HCT116 (cell line): ENCODE results near the gene PSMB7. TPM values are rescaled to one million over a fixed set of nuclear protein-coding genes. Genes with fewer than 3 reads are reported as not detected.

ENCODE experiments used
- ATAC-seq: fragments of 200-7000 bp; cut with Tn5 transposase; 2 replicates; pipeline ENCODE4 v1.9.1; 2020; ENCODE audit warnings: mild to moderate bottlenecking, moderate library complexity
- BruUV-seq: library from RNA; stranded (reverse); fragments of 400-500 nt; replicated peaks from 2 replicates; lab custom pipeline; 2021; lab: Mats Ljungman, UMichigan
- CTCF ChIA-PET: fragments of 300-600 bp; sonication (Branson Sonifier 250); formaldehyde crosslinking; loops from one replicate; lab custom pipeline; 2021; ENCODE audit warnings: antibody characterized with exemption; lab: Charles Lee
- POLR2A ChIA-PET: fragments of 300-600, 350-600 bp; sonication (Branson Sonifier 250); formaldehyde crosslinking; loops from one replicate; lab custom pipeline; 2021; ENCODE audit warnings: antibody characterized with exemption; lab: Charles Lee
- RAD21 ChIA-PET, 2 experiments: fragments of 300-600 bp; sonication (Branson Sonifier 250); formaldehyde crosslinking; loops; one replicate each; lab custom pipeline; 2023; ENCODE audit warnings: low total read pairs in 2 of 2; ENCODE audit not compliant: uncharacterized antibody in 2 of 2, unreplicated experiment in 2 of 2, low non-redundant PET in 1 of 2; lab: Charles Lee
- DNase-seq: peaks from one replicate; pipeline ENCODE4 v3.0.0-alpha.2; 2010; ENCODE audit warnings: low read depth, low spot score
- H2AFZ ChIP-seq: fragments of 200-600 bp; shearing (Covaris generic), sonication (generic); 2 replicates; pipeline ENCODE4 v1.6.1; 2017; ENCODE audit warnings: low read depth, mixed run types, mixed read lengths, antibody characterized with exemption, low read length; ENCODE audit not compliant: poor library complexity, severe bottlenecking
- H3K27ac ChIP-seq: 2 replicates; pipeline ENCODE4 v1.5.1; 2012; ENCODE audit warnings: low read depth, low read length
- H3K27me3 ChIP-seq: fragments of 200-600 bp; sonication (generic); 2 replicates; pipeline ENCODE4 v1.6.1; 2016; ENCODE audit warnings: mixed run types, low read length, mixed read lengths; ENCODE audit not compliant: insufficient read depth
- H3K36me3 ChIP-seq, 2 experiments: fragments of 200-500 bp in 1 of 2; fragments of 200-600 bp in 1 of 2; sonication (Bioruptor generic) in 1 of 2; sonication (generic) in 1 of 2; 2 replicates each; pipeline versions ENCODE4 v1.5.1 to v1.6.1; 2014 to 2016; ENCODE audit warnings: low read length in 2 of 2, inconsistent platforms in 1 of 2, mixed read lengths in 1 of 2, mixed run types in 1 of 2; ENCODE audit not compliant: insufficient read depth in 2 of 2, control insufficient read depth in 1 of 2
- H3K4me1 ChIP-seq, 2 experiments: fragments of 200-600 bp in 1 of 2; sonication (generic) in 1 of 2; 2 replicates each; pipeline versions ENCODE4 v1.5.1 to v1.6.1; 2012 to 2017; ENCODE audit warnings: low read length in 2 of 2, inconsistent platforms in 1 of 2, mild to moderate bottlenecking in 1 of 2, mixed read lengths in 1 of 2, mixed run types in 1 of 2, moderate library complexity in 1 of 2; ENCODE audit not compliant: insufficient read depth in 2 of 2, control insufficient read depth in 1 of 2
- H3K4me2 ChIP-seq: fragments of 200-600 bp; sonication (generic); 2 replicates; pipeline ENCODE4 v1.6.1; 2017; ENCODE audit warnings: mixed run types, low read length, mixed read lengths
- H3K4me3 ChIP-seq, 2 experiments: fragments of 200-600 bp in 1 of 2; sonication (generic) in 1 of 2; replicated peaks in 1 of 2; 2 replicates each; pipeline ENCODE4 v1.5.1; 2011 to 2016; ENCODE audit warnings: low read length in 2 of 2, control low read depth in 1 of 2, low read depth in 1 of 2, mild to moderate bottlenecking in 1 of 2, mixed read lengths in 1 of 2, mixed run types in 1 of 2
- H3K79me2 ChIP-seq: fragments of 200-600 bp; sonication (generic); 2 replicates; pipeline ENCODE4 v1.6.1; 2017; ENCODE audit warnings: mild to moderate bottlenecking, mixed run types, low read length, moderate library complexity, mixed read lengths; ENCODE audit not compliant: insufficient read depth
- H3K9ac ChIP-seq: fragments of 200-600 bp; sonication (generic); 2 replicates; pipeline ENCODE4 v1.6.1; 2016; ENCODE audit warnings: low read length, mixed read lengths
- H3K9me2 ChIP-seq: fragments of 200-600 bp; sonication (generic), shearing (Covaris generic); 2 replicates; pipeline ENCODE4 v1.6.1; 2017; ENCODE audit warnings: mixed run types, mild to moderate bottlenecking, moderate library complexity; ENCODE audit not compliant: insufficient read depth
- H3K9me3 ChIP-seq, 2 experiments: fragments of 200-500 bp in 1 of 2; fragments of 200-600 bp in 1 of 2; sonication (Bioruptor generic) in 1 of 2; sonication (generic) in 1 of 2; 2 replicates each; pipeline ENCODE4 v1.6.1; 2014 to 2017; ENCODE audit warnings: low read length in 2 of 2, mixed read lengths in 2 of 2, inconsistent platforms in 1 of 2, low read depth in 1 of 2, mild to moderate bottlenecking in 1 of 2, mixed run types in 1 of 2, moderate library complexity in 1 of 2; ENCODE audit not compliant: control insufficient read depth in 1 of 2, insufficient read depth in 1 of 2
- H4K20me1 ChIP-seq: fragments of 200-600 bp; sonication (generic), shearing (Covaris generic); 2 replicates; pipeline ENCODE4 v1.6.1; 2017; ENCODE audit warnings: mixed run types, mild to moderate bottlenecking, moderate library complexity; ENCODE audit not compliant: insufficient read depth
- EGR1 ChIP-seq: IDR thresholded peaks from 2 replicates; pipeline ENCODE4 v1.6.1; 2012; ENCODE audit warnings: low read depth
- ELF1 ChIP-seq: IDR thresholded peaks from 2 replicates; pipeline ENCODE4 v1.6.1; 2012; ENCODE audit warnings: low read depth, borderline replicate concordance
- EZH2 ChIP-seq: fragments of 200-600 bp; sonication (generic); IDR thresholded peaks from 2 replicates; pipeline ENCODE4 v1.6.1; 2017; ENCODE audit warnings: antibody characterized with exemption, mixed run types
- MAX ChIP-seq: IDR thresholded peaks from 2 replicates; pipeline ENCODE4 v1.6.1; 2012
- POLR2A ChIP-seq: IDR thresholded peaks from 2 replicates; pipeline ENCODE4 v1.7.0; 2011; ENCODE audit warnings: borderline replicate concordance; ENCODE audit not compliant: insufficient read depth, insufficient read length; ENCODE audit errors: extremely low read depth
- POLR2AphosphoS5 ChIP-seq: IDR thresholded peaks from 2 replicates; pipeline ENCODE4 v1.6.1; 2011; ENCODE audit warnings: mild to moderate bottlenecking, low read depth, low read length, moderate library complexity
- RAD21 ChIP-seq: IDR thresholded peaks from 2 replicates; pipeline ENCODE4 v1.6.1; 2012; ENCODE audit warnings: low read depth, mild to moderate bottlenecking
- REST ChIP-seq: IDR thresholded peaks from 2 replicates; pipeline ENCODE4 v1.6.1; 2012; ENCODE audit warnings: low read depth
- SP1 ChIP-seq: IDR thresholded peaks from 2 replicates; pipeline ENCODE4 v1.6.1; 2012; ENCODE audit warnings: low read depth
- TCF7L2 ChIP-seq: IDR thresholded peaks from 2 replicates; pipeline ENCODE4 v1.7.0; 2011; ENCODE audit warnings: borderline replicate concordance, inconsistent platforms; ENCODE audit not compliant: insufficient read depth, insufficient read length; ENCODE audit errors: extremely low read depth
- YY1 ChIP-seq: IDR thresholded peaks from 2 replicates; pipeline ENCODE4 v1.6.1; 2011; ENCODE audit warnings: low read length, low read depth, moderate library complexity, mild to moderate bottlenecking; ENCODE audit not compliant: insufficient replicate concordance; ENCODE audit errors: extremely low read depth
- ZBTB33 ChIP-seq: IDR thresholded peaks from 2 replicates; pipeline ENCODE4 v1.6.1; 2011; ENCODE audit warnings: mild to moderate bottlenecking, low read length, moderate library complexity; ENCODE audit not compliant: insufficient replicate concordance; ENCODE audit errors: extremely low read depth
- ZFX ChIP-seq: fragments of 450-650 bp; IDR thresholded peaks from 2 replicates; pipeline ENCODE4 v1.6.1; 2017
- ZNF274 ChIP-seq: fragments of 200-500 bp; sonication (Bioruptor generic); IDR thresholded peaks from 2 replicates; pipeline ENCODE4 v1.6.1; 2014; ENCODE audit warnings: mild to moderate bottlenecking, low read depth, low read length, inconsistent platforms
- intact Hi-C: fragments of 100-400 bp; cut with micrococcal nuclease; formaldehyde crosslinking; loops from 2 replicates; pipeline ENCODE4 v1.10.0; 2022
- total RNA-seq: library from RNA; stranded (reverse); gene quantifications from one replicate; pipeline ENCODE4 v1.2.1, GENCODE V29; 2021; ENCODE audit not compliant: unreplicated experiment
- TF ChIP-seq, protein P1 (sequence below): IDR thresholded peaks from 2 replicates; pipeline ENCODE4 v1.6.1; 2012

Gene PSMB7
- total RNA-seq, 1 experiment from 2014 or later = 222 TPM

- TF ChIP-seq MAX = no peak
- no peak for TF ChIP-seq EZH2
- TF ChIP-seq ZBTB33 = no peak
Observed at GRCh38 chr9:124444166-124444565, 28.9 kb upstream of the PSMB7 start (continued).

- intact Hi-C loops = no loop called here
- no peaks in the 10 kb centered on the region for H3K9me2 ChIP-seq
- peaks cover 13 to 31% of the 10 kb centered on the region in 2 experiments; a peak in 3 of 4 replicates for H3K4me1 ChIP-seq
- POLR2A ChIA-PET = no interaction called here
- no peak overlapping the region for H3K9ac ChIP-seq
- RAD21 ChIA-PET = no interaction called here
- H3K79me2 ChIP-seq = no peaks in the 10 kb centered on the region
- ATAC-seq (no peak), DNase-seq (no peak)
- no peaks in the 10 kb centered on the region for H3K27me3 ChIP-seq
- no peaks in the 10 kb centered on the region for H3K36me3 ChIP-seq
- H2AFZ ChIP-seq = no peak overlapping the region
- no TSS peak for BruUV-seq
- H3K9me3 ChIP-seq = no peaks in the 10 kb centered on the region
- H4K20me1 ChIP-seq = no peaks in the 10 kb centered on the region
- H3K4me2 ChIP-seq = no peak overlapping the region
- CTCF ChIA-PET = no interaction called here
- H3K27ac ChIP-seq = no peak overlapping the region
- H3K4me3 ChIP-seq = no peak overlapping the region
- TF ChIP-seq REST (no peak), YY1 (no peak), POLR2A (no peak), EZH2 (no peak), EGR1 (no peak), RAD21 (no peak), ELF1 (no peak), ZBTB33 (no peak), ZNF274 (no peak), ZFX (no peak), SP1 (no peak), TCF7L2 (no peak), POLR2AphosphoS5 (no peak)
- TF ChIP-seq, protein P1, sequence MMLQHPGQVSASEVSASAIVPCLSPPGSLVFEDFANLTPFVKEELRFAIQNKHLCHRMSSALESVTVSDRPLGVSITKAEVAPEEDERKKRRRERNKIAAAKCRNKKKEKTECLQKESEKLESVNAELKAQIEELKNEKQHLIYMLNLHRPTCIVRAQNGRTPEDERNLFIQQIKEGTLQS = no peak
Observed at GRCh38 chr9:124443625-124444024, 28.4 kb upstream of the PSMB7 start.
